NCI-H146 treated with DMSO at 0.1 percent for 48 hours (cell line): Measurements from ENCODE around the gene USP11.
A peak's percentile ranks its signal among the peaks of the same experiment; 100 is the strongest.
"Not testable (repeated sequence)": the region's sequence is repeated elsewhere in the genome, so short reads cannot be mapped to it uniquely, and the experiment has no call there.

Experiments
- DNase-seq: peaks from one replicate; lab custom pipeline; 2025; ENCODE audit not compliant: unreplicated experiment; lab: John Stamatoyannopoulos, UW

The USP11 gene

DNA sequence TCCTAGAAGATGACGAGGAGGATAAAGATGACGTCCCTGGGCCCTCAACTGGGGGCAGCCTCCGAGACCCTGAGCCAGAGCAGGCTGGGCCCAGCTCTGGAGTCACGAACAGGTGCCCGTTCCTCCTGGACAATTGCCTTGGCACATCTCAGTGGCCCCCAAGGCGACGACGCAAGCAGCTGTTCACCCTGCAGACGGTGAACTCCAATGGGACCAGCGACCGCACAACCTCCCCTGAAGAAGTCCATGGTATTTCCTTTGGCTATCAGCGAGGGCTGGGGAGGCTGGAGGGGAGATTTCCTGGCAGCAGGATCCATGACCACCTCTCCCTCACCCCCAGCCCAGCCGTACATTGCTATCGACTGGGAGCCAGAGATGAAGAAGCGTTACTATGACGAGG lies 11.9 kb downstream of the USP11 start:
- DNase-seq, result no peak

DNA sequence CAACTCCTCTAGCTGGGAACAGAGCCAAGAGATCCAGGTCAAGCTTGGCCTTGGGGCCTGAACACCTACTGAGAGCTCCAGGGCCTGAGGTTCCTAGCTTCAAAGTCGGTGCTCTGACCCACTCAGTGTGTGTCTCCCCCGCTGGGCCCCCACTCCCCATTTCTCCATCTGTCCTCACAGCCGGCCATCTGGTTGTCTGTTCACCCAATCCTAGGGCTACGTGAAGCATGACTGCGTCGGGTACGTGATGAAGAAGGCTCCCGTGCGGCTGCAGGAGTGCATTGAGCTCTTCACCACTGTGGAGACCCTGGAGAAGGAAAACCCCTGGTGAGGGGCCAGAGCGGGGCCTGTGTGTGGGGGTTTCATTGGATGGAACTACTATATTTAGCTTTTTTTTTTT lies 12.3 kb downstream of the USP11 start:
- DNase-seq, result no peak

DNA sequence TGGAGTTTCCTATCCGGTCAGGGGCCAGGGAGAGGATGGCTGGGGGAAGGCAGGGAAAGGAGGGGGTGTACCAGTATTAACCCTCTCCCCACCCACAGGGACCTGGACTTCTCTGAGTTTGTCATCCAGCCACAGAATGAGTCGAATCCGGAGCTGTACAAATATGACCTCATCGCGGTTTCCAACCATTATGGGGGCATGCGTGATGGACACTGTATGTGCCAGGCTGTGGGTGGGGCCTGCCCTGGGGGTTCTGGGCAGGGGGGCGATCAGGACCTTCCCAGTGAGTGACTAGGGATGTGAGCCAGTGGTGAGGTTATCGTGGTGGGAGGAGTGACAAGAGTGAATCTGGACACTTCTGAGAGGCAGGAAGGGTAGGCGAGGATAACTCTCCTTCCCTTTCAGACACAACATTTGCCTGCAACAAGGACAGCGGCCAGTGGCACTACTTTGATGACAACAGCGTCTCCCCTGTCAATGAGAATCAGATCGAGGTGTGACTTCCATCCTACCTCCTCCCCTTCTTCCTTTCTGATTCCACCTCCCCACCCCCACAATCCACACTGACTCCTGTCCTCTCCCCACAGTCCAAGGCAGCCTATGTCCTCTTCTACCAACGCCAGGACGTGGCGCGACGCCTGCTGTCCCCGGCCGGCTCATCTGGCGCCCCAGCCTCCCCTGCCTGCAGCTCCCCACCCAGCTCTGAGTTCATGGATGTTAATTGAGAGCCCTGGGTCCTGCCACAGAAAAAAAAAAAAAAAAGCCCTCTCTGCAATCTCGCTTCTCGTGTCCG lies 14.6 kb downstream of the USP11 start:
- DNase-seq, result no peak

DNA sequence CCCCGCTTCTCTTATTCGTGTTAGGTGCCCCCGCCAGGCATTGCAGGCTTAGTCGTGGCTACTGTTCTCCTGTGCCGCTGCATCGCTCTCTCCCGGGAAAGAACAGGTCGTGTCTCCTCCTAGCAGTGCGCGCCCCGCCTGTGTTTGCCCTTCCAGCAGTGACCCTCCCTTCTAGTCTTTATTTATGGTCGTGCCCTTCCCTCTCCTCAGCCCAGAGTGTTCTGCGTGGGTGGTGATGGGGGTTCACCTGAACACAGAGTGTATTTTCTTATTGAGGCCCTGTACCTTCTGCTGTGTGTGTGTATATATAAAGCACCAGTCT lies 15.2 kb downstream of the USP11 start:
- no peak for DNase-seq

DNA sequence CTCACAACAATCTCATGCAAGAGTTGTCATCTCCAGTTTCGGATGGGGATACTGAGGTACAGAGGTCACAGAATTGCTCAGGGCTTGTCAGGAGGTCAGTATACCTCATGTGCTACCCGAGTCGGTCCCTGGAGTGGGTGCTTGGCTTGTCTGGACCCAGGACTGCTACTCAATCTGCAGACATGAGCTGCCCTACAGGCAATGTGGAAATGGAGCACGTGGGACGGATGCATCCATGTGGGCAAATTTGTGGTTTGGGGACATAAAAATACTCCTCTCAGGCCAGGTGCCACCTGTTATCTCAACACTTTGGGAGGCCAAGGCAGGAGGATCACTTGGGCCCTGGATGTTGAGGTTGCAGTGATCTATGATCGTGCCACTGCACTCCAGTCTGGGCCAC lies 15.8 kb downstream of the USP11 start:
- DNase-seq, result no peak

DNA sequence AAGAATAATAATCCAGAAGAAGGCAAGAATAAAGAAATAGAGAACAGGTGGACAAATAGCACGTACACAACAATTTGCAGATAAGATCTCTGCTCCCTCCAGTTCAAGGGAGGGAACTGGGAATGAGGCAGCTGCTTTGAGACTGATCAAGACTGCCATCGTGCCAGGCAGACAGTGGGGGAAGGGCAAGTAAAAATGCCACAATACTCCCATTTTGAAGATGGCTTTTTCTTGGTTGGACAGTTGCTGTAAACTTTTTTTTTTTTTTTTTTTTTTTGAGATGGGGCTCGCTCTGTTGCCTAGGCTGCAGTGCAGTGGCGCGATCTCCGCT lies 17.2 kb downstream of the USP11 start:
- no peak for DNase-seq

DNA sequence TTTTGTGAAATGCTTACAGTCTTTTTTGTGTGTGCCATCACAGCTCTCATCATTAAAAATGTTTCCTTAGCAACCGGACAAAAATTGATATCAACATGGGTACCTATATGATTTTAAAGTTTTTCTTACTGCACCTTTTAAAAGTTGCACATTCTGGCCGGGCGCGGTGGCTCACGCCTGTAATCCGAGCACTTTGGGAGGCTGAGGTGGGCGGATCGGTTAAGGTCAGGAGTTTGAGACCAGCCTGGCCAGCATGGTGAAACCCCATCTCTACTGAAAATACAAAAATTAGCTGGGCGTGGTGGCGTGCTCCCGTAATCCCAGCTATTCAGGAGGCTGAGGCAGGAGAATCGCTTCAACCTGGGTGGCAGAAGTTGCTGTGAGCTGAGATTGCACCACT lies 24.8 kb downstream of the USP11 start:
- not testable (repeated sequence) for DNase-seq

DNA sequence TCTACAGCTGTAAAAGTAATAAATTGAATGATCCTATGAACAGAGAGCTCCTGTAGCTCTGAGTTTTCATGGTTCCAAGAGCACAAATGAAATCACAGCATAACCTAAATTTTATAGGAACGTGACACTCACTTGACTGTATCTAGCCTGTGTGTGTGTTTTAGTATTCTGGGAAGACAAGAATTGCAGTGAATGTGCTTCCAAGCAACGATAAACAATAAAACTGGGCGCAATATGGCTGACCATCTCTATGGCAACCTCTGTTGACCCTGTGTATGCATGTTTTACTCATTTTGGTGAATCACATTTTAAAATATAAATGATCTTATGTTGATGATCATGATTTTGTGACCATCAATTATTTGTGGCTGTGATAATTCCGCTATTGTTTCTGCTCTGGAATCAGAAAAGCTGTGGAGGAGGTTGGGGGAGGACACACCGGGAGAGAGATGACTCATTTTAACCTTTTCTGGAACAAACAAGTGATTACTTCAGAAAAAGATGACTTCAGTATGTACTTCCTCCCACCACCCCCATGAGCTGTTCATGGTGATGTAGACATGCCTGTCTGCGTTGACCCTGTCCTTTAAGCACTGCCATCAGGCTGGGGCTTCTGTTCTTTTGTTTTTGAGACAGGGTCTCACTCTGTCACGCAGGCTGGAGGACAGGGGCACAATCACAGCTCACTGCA lies 31.8 kb downstream of the USP11 start:
- DNase-seq, result no peak

DNA sequence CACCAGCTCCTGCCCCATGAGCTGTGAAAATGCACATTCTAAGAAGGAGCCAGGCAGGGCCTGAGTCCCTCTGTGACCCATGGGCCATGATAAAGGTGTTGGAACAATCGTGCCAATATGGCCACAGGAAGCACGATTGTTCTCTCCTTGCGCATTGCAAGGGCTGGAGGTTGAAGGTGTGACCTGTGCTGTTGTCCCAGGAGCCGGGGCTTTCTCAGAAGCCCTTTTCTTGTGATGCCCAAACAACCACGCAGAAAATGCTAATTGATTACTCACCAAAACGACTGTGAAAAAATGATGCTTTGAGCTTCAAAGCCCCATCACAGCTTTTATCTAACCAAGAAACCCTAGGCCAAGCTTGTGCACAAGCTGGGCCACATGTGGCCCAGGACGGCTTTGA lies 33.8 kb downstream of the USP11 start:
- no peak for DNase-seq

DNA sequence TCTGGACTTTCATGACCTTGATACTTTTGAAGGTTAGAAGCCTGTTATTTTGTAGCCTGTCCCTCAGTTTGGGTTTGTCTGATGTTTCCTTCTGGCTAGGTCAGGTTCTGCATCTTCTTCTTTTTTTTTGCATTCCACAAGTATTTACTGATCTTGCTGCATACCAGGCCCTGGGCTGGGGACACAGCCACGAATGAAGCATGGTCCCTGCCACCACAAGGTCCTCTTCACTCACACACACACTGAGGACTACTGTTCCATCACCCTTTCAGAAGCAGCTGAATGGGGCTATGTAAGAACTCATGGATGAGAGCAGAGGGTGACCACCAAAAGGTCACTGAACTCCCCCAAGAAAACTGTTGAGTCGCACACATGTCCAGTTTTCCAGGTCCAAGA lies 39.2 kb downstream of the USP11 start:
- no peak for DNase-seq

DNA sequence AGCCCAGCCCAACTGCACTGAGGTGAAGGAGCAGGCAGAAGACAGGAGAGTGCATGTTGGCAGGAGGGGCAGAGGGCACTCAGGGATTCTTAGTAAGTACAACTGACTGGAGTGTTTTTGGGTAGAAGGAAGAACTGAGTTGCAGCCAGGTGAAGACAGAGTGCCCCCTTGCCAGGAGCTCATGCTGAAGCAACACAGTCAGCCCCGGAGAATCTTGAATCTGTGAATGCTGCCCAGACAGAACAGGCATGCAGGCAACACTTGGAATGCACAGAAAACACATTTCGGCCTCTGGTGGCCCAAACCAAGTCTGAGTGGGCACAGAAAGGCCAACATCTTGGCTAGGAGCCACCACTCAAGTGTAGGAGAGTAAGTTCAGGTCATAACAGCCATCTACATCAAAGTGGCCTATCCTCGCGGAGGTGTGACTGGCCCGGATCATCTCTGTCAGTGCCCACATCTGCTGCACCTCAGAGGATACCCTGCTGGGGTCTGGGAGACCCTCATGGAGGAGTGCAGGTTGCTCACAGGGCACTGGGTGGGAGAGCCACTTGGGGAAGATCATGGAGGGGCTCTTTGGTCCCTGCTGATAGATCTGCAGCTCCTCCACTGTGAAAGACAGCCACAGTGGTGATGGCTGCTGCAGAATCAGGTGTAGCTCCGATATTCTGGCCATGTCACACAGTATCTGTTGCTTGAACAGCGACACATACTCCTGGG lies 40.4 kb downstream of the USP11 start:
- DNase-seq, result no peak

DNA sequence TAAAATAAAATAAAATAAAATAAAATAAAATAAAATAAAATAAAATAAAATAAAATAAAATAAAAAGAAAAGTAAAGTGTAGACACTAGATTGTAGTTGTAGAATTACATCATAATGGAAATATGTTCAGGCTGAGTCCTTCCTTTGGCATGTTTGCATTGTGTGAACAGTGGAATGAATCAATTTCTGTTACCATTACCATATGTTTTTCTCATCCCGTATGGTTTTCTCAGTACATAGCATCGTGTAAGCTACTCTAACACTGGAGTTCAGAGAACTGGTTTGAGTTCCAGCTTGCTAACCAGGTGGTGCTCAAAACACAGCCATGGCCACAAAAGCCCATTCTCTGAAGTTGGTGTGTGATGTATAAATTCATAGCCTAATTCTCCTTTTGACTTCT lies 45.9 kb downstream of the USP11 start:
- DNase-seq, result no peak

DNA sequence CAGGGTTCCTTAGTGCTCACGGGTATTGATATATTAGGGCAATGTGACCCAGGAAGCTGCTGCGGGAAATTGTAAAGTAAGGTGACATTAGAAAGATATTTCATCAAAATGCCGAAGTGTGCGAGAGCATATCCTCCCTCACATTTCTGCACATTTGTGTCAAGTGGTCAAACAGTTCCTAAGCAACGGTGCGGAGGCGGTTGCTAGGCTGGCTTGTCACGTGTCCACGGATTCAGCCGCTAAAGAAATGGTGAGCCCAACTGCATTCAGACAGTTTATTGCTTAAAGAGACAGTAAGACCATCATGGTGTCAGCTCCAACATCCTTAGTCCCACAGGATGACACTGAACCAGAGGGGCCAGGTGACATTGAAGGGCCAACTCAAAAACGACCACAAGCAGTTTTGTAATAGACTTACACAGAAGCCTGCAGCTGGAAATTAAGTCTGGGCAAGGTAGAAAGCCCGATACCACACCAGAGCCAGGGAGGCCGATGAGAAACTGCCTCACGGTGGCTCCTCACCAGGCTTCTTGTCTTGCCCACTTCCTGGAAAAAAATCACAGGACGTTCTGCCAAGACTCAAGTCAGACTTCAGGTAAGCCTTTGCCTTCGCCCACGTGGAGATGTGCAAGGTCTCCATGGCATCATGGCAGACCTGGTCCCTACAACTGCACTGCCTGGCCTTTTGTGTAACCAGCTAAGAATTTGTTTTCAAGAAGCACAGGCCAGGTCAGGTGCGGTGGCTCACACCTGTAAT lies 50.4 kb downstream of the USP11 start:
- peak; percentile 32 for DNase-seq

DNA sequence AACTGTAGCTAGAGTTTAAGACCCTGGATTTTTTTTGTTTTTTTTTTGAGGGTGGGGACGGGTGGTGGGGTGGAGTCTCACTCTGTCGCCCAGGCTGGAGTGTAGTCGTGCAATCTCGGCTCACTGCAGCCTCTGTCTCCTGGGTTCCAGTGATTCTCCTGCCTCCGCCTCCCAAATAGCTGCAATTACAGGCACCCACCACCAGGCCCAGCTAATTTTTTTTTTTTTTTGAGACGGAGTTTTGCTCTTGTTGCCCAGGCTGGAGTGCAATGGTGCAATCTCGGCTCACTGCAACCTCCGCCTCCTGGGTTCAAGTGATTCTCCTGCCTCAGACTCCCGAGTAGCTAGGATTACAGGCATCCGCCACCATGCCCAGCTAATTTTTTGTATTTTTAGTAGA lies 51.8 kb downstream of the USP11 start:
- not testable (repeated sequence) for DNase-seq

DNA sequence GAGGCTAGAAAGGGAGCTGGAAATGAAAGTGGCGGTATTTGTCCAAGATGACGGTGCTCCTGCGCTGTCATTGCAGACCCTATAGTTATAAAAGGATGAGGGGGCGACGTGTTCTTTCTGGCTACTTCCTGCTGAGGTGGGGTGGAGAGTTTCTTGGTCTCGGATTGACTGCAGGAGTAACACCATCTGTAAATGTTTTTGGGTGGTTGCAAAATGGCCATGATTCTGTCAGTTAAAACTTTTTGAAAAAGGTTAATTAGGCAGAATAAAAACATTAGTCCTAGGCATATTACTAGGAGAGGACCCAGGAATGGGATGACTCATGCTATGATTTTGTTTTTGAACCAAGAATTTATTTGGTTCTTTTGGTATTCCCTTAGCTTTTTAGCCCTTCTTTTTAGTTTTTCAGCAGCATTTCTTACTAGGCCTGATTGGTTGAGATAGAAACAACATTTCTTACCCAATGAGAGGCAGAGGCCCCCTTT lies 53.1 kb downstream of the USP11 start:
- no peak for DNase-seq

DNA sequence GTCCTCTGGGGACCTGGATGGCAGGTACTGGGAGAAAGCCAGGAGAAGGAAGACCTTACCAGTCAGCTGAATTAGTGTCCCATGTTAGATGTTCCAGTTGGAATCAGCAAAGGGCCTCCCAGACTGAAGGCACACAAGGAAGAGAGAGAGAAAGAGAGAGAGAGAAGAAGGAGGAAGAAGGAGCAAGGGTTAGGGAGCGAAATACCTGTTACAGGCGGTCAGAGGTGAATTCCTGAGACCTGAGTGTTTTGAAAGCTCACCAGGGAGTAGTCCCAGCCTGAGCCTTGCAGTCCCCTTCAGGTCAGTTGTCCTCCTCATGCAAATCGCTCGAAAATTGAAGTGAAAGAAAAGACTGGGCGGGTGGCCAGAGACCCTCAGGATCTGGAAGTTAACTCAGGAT lies 60.3 kb downstream of the USP11 start:
- no peak for DNase-seq

DNA sequence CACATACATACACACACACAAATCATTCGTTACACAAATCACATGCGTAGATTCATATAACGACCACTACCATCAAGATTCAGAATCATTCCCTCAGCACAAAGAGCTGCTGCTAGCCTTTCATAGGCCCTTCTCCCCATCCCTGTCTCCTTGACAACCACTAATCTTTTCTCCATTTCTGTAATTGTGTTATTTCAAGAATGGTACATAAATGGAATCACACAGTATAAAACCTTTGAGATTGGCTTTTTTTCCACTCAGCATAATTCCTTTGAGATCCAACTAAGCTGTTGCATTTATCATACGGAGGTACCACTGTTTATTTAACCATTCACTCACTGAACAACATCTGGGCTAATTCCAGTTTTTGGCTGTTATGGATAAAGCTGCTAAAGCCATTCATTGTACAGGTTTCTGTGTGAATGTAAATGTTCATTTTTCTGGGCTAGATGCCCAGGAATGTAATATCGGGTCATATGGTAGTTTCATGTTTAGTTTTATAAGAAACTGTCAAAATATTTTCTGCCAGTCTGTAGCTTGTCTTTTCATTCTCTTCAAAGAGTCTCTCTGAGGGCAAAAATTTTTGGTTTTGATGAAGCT lies 64.1 kb downstream of the USP11 start:
- DNase-seq, result no peak

DNA sequence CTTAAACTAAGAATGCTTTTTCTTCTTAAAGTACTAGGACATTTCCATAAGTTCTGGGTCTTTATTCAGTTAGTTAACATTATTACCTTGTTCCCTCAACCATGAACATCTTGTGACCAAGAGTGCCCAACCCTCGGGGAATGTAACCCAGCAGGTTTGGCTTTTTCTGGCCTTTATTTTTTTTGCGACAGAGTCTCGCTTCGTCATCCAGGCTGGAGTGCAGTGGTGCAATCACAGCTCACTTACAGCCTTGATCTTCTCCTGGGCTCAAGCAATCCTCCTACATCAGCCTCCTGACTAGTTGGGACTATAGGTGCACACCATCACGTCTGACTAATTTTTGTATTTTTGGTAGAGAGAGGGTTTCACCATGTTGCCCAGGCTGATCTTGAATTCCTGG lies 65.1 kb downstream of the USP11 start:
- DNase-seq, result no peak
